HG02943 (cell line): Measurements from ENCODE around the gene PUS1.
"Not testable (repeated sequence)": the region's sequence is repeated elsewhere in the genome, so short reads cannot be mapped to it uniquely, and the experiment has no call there.

ENCODE experiments used
- ATAC-seq: cut with Tn5 transposase; IDR thresholded peaks from one replicate; pipeline ENCODE4 v1.9.1; 2021; ENCODE audit warnings: mild to moderate bottlenecking, low read depth, moderate library complexity; ENCODE audit not compliant: unreplicated experiment

Gene PUS1

GRCh38 chr12:131930510-131930909 lies 1.4 kb downstream of the PUS1 start:
- no peak for ATAC-seq

GRCh38 chr12:131933387-131933786 lies 4.3 kb downstream of the PUS1 start:
- no peak for ATAC-seq

GRCh38 chr12:131934535-131934934 lies 5.5 kb downstream of the PUS1 start:
- ATAC-seq = no peak

DNA sequence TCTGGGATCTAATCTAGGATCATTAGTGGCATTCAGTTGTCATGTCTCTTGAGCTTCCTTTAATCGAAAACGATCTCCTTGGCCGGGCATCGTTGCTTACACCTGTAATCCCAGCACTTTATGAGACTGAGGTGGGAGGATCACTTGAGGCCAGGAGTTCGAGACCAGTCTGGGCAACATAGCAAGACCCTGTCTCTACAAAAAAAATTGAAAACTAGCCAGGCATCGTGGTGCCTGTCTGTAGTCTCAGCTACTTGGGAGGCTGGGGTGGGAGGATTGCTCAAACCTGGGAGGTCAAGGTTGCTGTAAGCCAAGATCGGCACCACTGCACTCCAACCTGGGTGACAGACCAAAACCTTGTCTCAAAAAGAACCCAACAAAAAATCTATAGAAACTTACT lies 9.0 kb downstream of the PUS1 start:
- no peak for ATAC-seq

DNA sequence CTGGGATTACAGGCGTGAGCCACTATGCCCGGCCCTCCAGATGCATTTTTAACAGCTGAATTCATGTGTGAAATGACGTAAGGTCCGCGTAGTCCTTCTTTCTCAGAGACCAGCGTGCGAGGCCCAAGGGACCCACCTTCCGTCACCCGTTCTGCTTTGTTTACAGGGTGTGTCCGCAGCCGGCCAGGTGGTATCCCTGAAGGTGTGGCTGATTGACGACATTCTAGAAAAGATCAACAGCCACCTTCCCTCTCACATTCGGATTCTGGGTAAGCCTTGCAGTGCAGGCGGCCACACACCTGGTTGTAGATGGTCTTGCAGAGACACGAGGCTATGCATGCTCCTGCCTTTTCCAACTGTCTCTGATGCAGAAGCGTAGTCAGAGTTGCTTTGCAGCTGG lies 9.9 kb downstream of the PUS1 start:
- ATAC-seq = no peak

DNA sequence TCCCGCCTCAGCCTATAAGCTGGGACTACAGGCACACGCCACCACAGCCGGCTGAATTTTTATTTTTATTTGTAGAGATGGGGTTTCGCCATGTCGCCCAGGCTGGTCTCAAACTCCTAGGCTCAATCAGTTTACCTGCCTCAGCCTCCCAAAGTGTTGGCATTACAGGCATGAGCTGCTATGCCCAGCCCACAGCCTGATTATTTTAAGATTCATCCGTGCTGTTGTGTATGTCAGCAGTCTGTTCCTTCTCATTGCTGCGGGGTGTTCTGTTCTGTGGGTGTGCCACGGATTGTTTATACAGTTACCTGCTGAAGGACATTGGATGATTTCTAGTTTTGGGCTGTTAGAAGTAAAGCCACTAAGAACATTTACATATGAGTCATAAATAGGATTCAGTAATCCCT lies 11.1 kb downstream of the PUS1 start:
- ATAC-seq = no peak

DNA sequence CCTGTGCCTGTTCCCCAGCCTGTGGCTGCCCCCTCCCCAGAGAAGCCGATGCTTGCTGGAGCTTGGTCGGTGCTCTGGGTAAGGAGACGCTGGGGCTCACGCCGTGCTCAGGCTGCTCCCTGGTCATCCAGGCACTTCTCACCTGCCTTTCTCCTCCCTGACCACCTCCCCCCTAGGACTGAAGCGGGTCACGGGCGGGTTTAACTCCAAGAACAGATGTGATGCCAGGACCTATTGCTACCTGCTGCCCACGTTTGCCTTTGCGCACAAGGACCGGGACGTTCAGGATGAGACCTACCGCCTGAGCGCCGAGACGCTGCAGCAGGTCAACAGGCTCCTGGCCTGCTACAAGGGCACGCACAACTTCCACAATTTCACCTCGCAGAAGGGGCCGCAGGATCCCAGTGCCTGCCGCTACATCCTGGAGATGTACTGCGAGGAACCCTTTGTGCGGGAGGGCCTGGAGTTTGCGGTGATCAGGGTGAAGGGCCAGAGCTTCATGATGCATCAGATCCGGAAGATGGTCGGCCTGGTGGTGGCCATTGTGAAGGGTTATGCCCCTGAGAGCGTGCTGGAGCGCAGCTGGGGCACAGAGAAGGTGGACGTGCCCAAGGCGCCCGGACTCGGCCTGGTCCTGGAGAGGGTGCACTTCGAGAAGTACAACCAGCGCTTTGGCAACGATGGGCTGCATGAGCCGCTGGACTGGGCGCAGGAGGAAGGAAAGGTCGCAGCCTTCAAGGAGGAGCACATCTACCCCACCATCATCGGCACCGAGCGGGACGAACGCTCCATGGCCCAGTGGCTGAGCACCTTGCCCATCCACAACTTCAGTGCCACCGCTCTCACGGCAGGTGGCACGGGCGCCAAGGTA lies 12.3 kb downstream of the PUS1 start:
- ATAC-seq = no peak

DNA sequence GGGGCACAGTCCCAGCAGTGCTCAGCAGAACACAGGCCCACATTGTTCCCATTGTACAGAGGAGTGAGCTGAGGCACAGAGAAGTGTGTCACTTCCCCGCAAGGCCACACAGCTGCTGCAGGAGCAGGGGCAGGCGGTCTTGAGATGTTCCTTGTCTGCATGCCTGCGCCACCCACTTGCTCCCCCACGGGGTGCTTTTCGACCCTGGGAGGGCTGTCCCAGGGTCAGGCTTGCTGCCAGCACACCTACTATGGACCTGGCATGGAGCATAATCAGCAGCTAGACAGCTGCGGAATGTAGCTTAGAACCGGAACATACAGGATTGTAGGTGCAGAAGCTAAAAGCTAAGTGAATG lies 12.9 kb downstream of the PUS1 start:
- ATAC-seq = no peak

DNA sequence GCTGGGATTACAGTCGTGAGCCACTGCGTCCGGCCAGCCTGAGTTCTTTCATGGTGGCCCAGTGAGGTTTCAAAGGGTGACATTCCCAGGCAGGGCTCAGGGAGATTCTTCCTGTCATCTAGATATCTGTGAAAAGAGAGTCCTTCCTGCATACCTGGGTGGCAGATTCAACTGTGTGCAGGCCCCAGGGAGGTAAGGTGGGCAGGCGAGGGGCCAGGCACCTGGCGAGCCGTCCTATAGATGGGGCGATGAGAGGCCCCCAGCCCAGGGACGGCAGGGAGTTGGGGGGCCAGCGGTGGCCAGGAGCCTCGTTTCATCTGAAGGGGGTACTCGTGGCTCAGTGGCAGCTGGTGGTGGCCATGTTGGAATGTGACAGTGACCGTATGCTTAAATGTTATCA lies 13.6 kb downstream of the PUS1 start:
- no peak for ATAC-seq

DNA sequence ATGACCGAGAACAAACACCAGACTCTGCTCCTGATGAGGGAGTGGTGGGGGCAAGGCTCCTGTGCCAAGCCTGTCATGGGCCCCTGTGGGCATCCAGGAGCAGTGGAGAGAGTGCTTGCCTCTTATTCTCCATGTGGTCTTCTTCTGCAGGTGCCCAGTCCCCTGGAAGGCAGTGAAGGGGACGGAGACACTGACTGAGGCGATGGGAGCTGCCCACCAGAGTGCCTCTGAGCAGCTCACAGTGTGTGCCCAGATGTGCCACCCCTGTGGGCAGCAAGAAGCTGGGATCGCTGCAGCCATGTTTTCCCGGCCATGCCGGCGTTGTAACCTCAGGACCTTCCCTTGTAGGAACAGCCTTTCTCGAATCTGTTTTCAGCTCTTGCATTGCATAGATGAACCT lies 14.3 kb downstream of the PUS1 start:
- ATAC-seq = no peak

- ATAC-seq = no peak
These were observed 14.8 kb downstream of the PUS1 start for GRCh38 chr12:131943876-131944275.

DNA sequence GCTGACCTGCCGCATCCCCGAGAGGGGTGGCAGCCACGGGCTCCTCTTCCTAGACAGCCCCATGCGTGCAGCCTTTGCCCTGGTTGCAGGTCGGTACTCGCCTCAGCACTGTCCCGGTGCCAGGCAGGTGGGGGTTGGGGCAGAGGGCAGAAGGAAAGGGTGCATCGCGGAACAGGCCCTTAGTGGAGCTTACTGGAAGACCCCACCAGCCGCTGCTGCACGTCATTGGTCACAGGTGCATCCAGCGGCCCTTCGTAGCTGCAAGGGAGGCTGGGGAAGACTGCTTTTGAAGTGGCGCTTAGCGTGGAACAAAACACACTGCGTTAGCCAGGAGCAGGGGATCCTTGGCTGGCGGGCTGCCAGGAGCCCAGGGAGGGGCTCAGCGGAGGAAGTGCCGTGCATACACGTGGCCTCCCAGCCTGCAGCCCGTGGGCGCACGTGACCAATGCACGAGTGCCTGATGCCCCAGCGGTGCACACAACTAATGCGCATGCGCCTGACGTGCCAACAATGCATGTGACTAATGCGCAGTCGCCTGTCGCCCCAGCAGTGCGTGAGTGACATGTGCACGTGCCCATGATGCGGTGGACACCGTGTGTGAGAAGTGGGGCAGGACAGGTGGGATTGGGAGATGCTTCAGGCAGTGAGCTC lies 15.7 kb downstream of the PUS1 start:
- ATAC-seq = no peak

DNA sequence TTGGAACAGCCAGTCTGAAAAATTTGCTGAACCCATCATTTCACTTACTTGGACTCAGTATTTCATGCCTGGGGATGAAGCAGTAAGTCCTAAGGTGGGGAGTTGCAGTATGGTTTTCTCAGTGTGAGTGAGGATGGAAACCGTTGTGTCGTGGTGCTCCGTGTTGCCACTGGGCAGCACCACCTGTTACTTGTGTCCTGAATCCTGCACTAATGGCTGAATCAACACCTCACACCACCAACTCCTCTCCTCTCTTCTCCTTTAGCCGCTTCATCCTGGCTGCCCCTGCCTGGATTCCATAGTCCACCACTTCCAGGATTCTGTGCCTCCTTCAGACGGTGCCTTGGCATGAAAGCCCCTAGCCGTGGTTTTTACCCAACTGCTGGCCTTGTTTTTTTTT lies 17.7 kb downstream of the PUS1 start:
- ATAC-seq = no peak

DNA sequence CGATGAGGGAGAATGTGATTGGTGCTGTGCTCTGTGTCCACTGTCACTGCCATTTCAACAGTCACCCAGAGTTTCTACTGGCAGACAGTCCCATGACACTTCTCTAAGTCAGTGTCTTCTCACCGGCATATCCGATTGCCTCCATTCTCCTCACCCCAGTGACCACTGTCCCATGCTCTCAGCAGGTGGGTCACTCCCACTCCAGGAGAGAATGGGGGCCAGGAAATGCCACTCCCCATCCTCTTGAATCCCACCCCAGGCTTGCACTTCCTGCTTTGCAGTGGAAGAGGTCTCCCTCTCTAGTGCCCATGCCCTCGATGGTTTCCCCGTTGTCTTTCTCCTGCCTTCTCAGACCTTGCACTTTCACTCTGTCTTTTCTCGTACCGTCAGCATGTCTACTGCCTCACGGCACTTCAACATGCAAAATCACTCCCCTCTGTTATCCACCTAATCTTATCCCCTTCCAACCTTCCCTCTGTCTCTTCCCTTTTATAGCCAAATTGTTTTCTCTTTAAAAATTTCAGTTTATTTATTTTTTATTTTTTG lies 18.5 kb downstream of the PUS1 start:
- ATAC-seq = no peak

GRCh38 chr12:131948166-131948712 lies 19.2 kb downstream of the PUS1 start:
- ATAC-seq = no peak

- not testable (repeated sequence) for ATAC-seq
These were observed 19.8 kb downstream of the PUS1 start for GRCh38 chr12:131948713-131949430.

GRCh38 chr12:131949431-131950181 lies 20.5 kb downstream of the PUS1 start, which contains the start of gene EP400:
TSS of gene EP400 (plus strand) at chr12:131949942. CDS start at chr12:131960620, 10,678 bp downstream.
- ATAC-seq = peak; percentile 86

DNA sequence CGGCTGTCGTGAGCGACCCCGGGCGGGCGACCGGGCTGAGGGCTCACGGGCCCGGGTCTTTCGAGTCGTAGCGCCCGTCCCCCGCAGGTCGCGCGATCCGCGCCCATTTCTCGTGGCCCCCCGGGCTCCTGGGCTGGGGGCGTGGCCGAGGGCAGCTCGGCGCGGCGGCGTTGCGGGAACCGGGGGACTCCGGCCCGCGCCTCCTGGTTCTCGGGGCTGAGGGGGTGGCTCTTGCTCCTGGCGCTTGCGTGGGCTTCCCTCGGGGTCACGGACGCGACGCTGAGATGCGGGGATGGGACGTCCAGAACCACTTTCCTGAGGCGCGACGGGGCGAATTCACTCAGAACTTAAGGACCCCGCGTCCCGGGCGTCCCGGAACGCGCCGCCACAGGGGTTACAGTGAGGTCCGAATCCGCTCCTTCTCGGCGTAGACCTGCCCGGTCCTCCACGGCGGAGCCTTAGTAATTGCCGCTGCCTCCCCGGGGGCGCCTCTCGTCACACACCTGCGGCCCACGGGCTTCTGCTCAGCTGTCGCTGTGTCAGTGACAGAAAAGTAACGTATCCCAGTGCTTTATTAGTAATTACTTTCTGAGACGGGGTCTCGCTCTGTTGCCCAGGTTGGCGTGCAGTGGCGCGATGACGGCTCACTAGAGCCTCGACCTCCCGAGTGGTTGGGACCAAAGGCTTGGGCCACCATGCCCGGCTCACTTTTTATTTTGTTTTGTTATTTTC lies 21.3 kb downstream of the PUS1 start:
- ATAC-seq = peak; percentile 34

GRCh38 chr12:131953810-131954209 lies 24.7 kb downstream of the PUS1 start:
- ATAC-seq = not testable (repeated sequence)
